PC-3 (cell line): ENCODE data around the gene EMC8. TPM values are rescaled to one million over a fixed set of nuclear protein-coding genes. Genes with fewer than 3 reads are reported as not detected.

Experiments used
- ATAC-seq: fragments of 200-7000 bp; cut with Tn5 transposase; 2 replicates; pipeline ENCODE4 v1.9.1; 2020; ENCODE audit warnings: mild to moderate bottlenecking, moderate library complexity
- BruUV-seq: library from RNA; stranded (reverse); fragments of 400-500 nt; replicated peaks from 2 replicates; lab custom pipeline; 2021; lab: Mats Ljungman, UMichigan
- CTCF ChIA-PET: fragments of 300-600 bp; sonication (Branson Sonifier 250); formaldehyde crosslinking; loops from one replicate; lab custom pipeline; 2022; ENCODE audit warnings: antibody characterized with exemption; lab: Charles Lee
- POLR2A ChIA-PET: fragments of 300-600 bp; sonication (Branson Sonifier 250); formaldehyde crosslinking; loops from one replicate; lab custom pipeline; 2022; ENCODE audit warnings: antibody characterized with exemption; ENCODE audit not compliant: unreplicated experiment; lab: Charles Lee
- DNase-seq: peaks from one replicate; pipeline ENCODE4 v3.0.0-alpha.2; 2015
- H2AFZ ChIP-seq: fragments of 300-600 bp; sonication (generic); 2 replicates; pipeline ENCODE4 v1.6.0; 2016; ENCODE audit warnings: antibody characterized with exemption, low read length
- H3F3A ChIP-seq: fragments of 300-600 bp; sonication (generic); one replicate; pipeline ENCODE4 v1.6.0; 2017; ENCODE audit warnings: antibody characterized with exemption, low read length, control low read depth, mild to moderate bottlenecking; ENCODE audit not compliant: unreplicated experiment
- H3K27ac ChIP-seq: fragments of 300-600 bp; sonication (generic); 2 replicates; pipeline ENCODE4 v1.5.1; 2016; ENCODE audit warnings: mild to moderate bottlenecking, low read length
- H3K27me3 ChIP-seq: fragments of 300-600 bp; sonication (generic); 2 replicates; pipeline ENCODE4 v1.6.1; 2016; ENCODE audit warnings: low read length, mixed read lengths
- H3K36me3 ChIP-seq: fragments of 300-600 bp; sonication (generic); 2 replicates; pipeline ENCODE4 v1.6.1; 2016; ENCODE audit warnings: low read depth, mixed run types, low read length, mixed read lengths
- H3K4me1 ChIP-seq: fragments of 300-600 bp; sonication (generic); 2 replicates; pipeline ENCODE4 v1.5.1; 2016; ENCODE audit warnings: low read length; ENCODE audit not compliant: insufficient read depth
- H3K4me2 ChIP-seq: fragments of 300-600 bp; sonication (generic); 2 replicates; pipeline ENCODE4 v1.6.0; 2016; ENCODE audit warnings: low read length
- H3K4me3 ChIP-seq: fragments of 300-600 bp; sonication (generic); 2 replicates; pipeline ENCODE4 v1.5.1; 2016; ENCODE audit warnings: mild to moderate bottlenecking, low read length, mixed read lengths
- H3K79me2 ChIP-seq: fragments of 300-600 bp; sonication (generic); 2 replicates; pipeline ENCODE4 v1.6.1; 2017; ENCODE audit warnings: low read length, mixed read lengths
- H3K9ac ChIP-seq: fragments of 300-600 bp; sonication (generic); 2 replicates; pipeline ENCODE4 v1.6.0; 2016; ENCODE audit warnings: mild to moderate bottlenecking, low read length
- H3K9me2 ChIP-seq: fragments of 300-600 bp; sonication (generic); replicated peaks from 2 replicates; pipeline ENCODE4 v1.6.1; 2016; ENCODE audit warnings: mixed run types, low read length, mixed read lengths
- H3K9me3 ChIP-seq: fragments of 300-600 bp; sonication (generic); 2 replicates; pipeline ENCODE4 v1.6.1; 2016; ENCODE audit warnings: low read length, mixed read lengths
- H4K20me1 ChIP-seq: fragments of 300-600 bp; sonication (generic); 2 replicates; pipeline ENCODE4 v1.6.1; 2016; ENCODE audit warnings: low read length, mixed read lengths
- CTCF ChIP-seq: fragments of 300-600 bp; sonication (generic); conservative IDR thresholded peaks from 2 replicates; pipeline ENCODE4 v1.5.1; 2017; ENCODE audit warnings: antibody characterized with exemption, low read depth, mild to moderate bottlenecking, low read length
- EZH2 ChIP-seq: fragments of 300-600 bp; sonication (generic); IDR thresholded peaks from one replicate; pipeline ENCODE4 v1.6.1; 2017; ENCODE audit warnings: antibody characterized with exemption, mild to moderate bottlenecking, low read length; ENCODE audit not compliant: unreplicated experiment
- EZH2phosphoT487 ChIP-seq: fragments of 300-600 bp; sonication (generic); IDR thresholded peaks from 2 replicates; pipeline ENCODE4 v1.6.1; 2018; ENCODE audit warnings: mild to moderate bottlenecking, antibody characterized with exemption, low read length, borderline replicate concordance
- intact Hi-C: fragments of 100-400 bp; cut with micrococcal nuclease; formaldehyde crosslinking; loops from 2 replicates; pipeline ENCODE4 v1.9.0; 2023
- total RNA-seq: library from RNA; depleted of rRNA; stranded (reverse); fragments of >200 nt; gene quantifications from 2 replicates; pipeline ENCODE4 v1.2.3, GENCODE V29; 2014

Gene EMC8
- total RNA-seq, 1 experiment from 2014 or later = 46.1 TPM

- no peak for ATAC-seq
- Histone ChIP-seq H3K9me2 (no peaks in the 10 kb centered on the region), H4K20me1 (no peaks in the 10 kb centered on the region), H3K4me3 (no peak overlapping the region), H3K4me1 (no peaks in the 10 kb centered on the region), H2AFZ (no peak overlapping the region), H3K27me3 (peaks cover 78% of the 10 kb centered on the region), H3K36me3 (no peaks in the 10 kb centered on the region), H3F3A (no peaks in the 10 kb centered on the region), H3K79me2 (no peaks in the 10 kb centered on the region), H3K9me3 (no peaks in the 10 kb centered on the region), H3K9ac (no peak overlapping the region), H3K27ac (no peak overlapping the region), H3K4me2 (no peak overlapping the region)
- ChIA-PET POLR2A (no interaction called here), CTCF (no interaction called here)
- BruUV-seq = no TSS peak
- intact Hi-C loops = no loop called here
- DNase-seq = no peak
- TF ChIP-seq CTCF (no peak), EZH2phosphoT487 (no peak), EZH2 (no peak)
These were observed 45.9 kb upstream of the EMC8 start for GRCh38 chr16:85845266-85845665.

GRCh38 chr16:85844786-85845185 lies 45.4 kb upstream of the EMC8 start:
- intact Hi-C loops = no loop called here
- CTCF ChIA-PET = no interaction called here
- H3K36me3 ChIP-seq = no peaks in the 10 kb centered on the region
- H3K27me3 ChIP-seq = peaks cover 78% of the 10 kb centered on the region
- no peak overlapping the region for H3K9ac ChIP-seq
- no peak overlapping the region for H2AFZ ChIP-seq
- H3K4me1 ChIP-seq = no peaks in the 10 kb centered on the region
- BruUV-seq = no TSS peak
- no peak for ATAC-seq
- H3K79me2 ChIP-seq = no peaks in the 10 kb centered on the region
- no peak overlapping the region for H3K4me2 ChIP-seq
- POLR2A ChIA-PET = no interaction called here
- DNase-seq = no peak
- H4K20me1 ChIP-seq = no peaks in the 10 kb centered on the region
- no peak overlapping the region for H3K4me3 ChIP-seq
- H3F3A ChIP-seq = no peaks in the 10 kb centered on the region
- no peaks in the 10 kb centered on the region for H3K9me3 ChIP-seq
- H3K27ac ChIP-seq = no peak overlapping the region
- no peak for TF ChIP-seq EZH2
- TF ChIP-seq EZH2phosphoT487 = no peak
- TF ChIP-seq CTCF = no peak
- no peaks in the 10 kb centered on the region for H3K9me2 ChIP-seq

- H3K9me2 ChIP-seq = no peaks in the 10 kb centered on the region
- intact Hi-C loops = no loop called here
- no TSS peak for BruUV-seq
- ATAC-seq (no peak), DNase-seq (no peak)
- H3F3A ChIP-seq = no peaks in the 10 kb centered on the region
- no peak overlapping the region for H3K4me2 ChIP-seq
- no peak overlapping the region for H2AFZ ChIP-seq
- no peaks in the 10 kb centered on the region for H4K20me1 ChIP-seq
- H3K9me3 ChIP-seq = no peaks in the 10 kb centered on the region
- no peak overlapping the region for H3K4me3 ChIP-seq
- ChIA-PET POLR2A (no interaction called here), CTCF (no interaction called here)
- peaks cover 78% of the 10 kb centered on the region for H3K27me3 ChIP-seq
- no peak overlapping the region for H3K27ac ChIP-seq
- H3K36me3 ChIP-seq = no peaks in the 10 kb centered on the region
- TF ChIP-seq EZH2 (no peak), CTCF (no peak), EZH2phosphoT487 (no peak)
- no peak overlapping the region for H3K9ac ChIP-seq
- H3K4me1 ChIP-seq = no peaks in the 10 kb centered on the region
- H3K79me2 ChIP-seq = no peaks in the 10 kb centered on the region
These were observed 44.8 kb upstream of the EMC8 start for GRCh38 chr16:85844169-85844481.
